ACHN (cell line): Measurements from ENCODE around the gene NEURL1.
A peak's percentile ranks its signal among the peaks of the same experiment; 100 is the strongest.

Experiments
- DNase-seq: peaks from one replicate; pipeline ENCODE4 v3.0.0-alpha.2; 2015
- in situ Hi-C: cut with HindIII; loops from 2 replicates; pipeline ENCODE4 v1.10.0; 2017; ENCODE audit warnings: low sequenced_read_pairs, low pct_ligation_motif_present, low pct_unique_long_range_greater_than_20kb

NEURL1 gene

DNA sequence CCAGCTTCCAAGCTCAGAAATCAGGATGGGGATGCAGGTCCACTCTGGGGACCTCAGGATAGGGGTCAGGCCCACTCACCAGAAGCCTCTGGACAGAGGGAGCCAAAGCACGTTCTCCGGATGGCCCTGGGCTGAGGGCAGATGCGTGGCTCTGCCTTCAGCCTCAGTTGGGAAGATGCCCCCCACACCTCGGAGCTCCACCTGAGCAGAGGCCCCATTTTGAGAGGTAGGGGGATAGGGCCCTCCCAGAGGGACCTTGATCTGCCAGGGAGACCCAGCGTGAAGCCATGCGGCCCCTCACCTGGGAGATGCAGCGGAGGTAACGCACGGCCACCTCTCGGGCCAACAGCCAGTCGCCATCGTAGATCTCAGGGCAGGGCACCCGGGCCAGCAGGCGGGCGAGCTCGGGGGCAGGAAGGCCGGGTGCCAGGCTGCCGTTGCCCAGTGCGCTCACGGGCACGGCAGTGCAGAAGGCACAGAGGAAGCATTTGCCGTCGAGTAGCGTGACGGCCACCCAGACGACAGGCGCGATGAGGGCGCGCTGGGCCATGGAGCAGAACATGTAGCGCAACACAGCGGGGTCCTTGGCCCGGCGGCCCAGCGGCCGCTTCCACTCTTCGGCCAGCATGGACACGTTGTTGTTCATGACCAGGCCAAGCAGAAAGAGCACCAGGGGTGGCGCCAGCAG, 35.5 kb upstream of the NEURL1 start:
- in situ Hi-C loops, result no loop called here
- no peak for DNase-seq

- DNase-seq, result no peak
- in situ Hi-C loops, result no loop called here
Observed at GRCh38 chr10:103458720-103459119, 34.8 kb upstream of the NEURL1 start, which contains the start of gene CALHM1. TSS of gene CALHM1 (minus strand) at chr10:103458900. CDS start at chr10:103458751, 149 bp downstream.

DNA sequence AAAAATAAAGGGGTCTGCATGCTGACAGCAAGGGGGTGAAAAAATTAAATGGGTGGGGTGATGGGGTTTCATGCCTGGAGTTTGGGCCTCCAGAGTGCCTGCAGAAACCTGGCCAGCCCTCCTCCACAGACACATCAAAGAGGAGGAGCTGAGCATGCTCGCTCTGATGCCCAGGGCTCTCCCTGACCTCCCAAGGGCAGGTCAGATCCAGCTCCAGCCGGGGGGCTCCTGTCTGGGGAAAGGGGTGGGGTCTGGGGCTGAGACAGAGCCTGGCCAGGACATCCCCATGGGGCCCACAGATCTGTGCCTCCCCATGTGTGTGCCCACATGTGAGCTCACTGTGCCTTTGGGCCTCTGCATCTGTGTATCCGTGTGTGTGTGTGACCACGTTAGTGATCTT, 33.9 kb upstream of the NEURL1 start:
- in situ Hi-C loops, result no loop called here
- no peak for DNase-seq

GRCh38 chr10:103463499-103463898, 30.0 kb upstream of the NEURL1 start:
- in situ Hi-C loops, result no loop called here
- DNase-seq, result no peak

- no peak for DNase-seq
- in situ Hi-C loops, result no loop called here
Observed at GRCh38 chr10:103465411-103466179, 27.9 kb upstream of the NEURL1 start.

DNA sequence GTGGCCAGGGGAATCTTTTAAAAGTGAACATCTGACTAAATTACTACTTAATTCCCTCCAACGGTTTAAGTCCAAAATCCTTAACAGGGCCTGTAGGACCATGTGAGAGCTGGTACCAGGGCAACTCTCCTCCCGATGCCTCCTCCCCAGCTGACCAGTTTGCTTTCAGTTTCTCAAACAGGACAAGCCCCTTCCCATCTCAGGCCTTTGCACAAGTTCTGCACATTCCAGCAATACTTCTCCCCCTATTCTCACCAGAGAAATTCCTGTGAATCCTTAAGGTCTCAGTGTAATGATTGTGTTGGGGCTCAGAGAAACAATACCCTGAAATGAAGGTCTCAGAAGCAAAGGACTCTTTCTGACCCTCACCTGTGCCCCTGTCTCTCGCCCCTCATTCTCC, 26.8 kb upstream of the NEURL1 start:
- in situ Hi-C loops, result no loop called here

GRCh38 chr10:103467406-103467805, 26.1 kb upstream of the NEURL1 start:
- DNase-seq, result no peak

More for the DNA sequence above, 26.8 kb upstream of the NEURL1 start:
- DNase-seq, result no peak

GRCh38 chr10:103469201-103469600, 24.3 kb upstream of the NEURL1 start:
- no peak for DNase-seq
- in situ Hi-C loops, result no loop called here

More at GRCh38 chr10:103467406-103467805, 26.1 kb upstream of the NEURL1 start:
- in situ Hi-C loops, result no loop called here

GRCh38 chr10:103470761-103471653, 22.5 kb upstream of the NEURL1 start:
- in situ Hi-C loops, result no loop called here
- no peak for DNase-seq

DNA sequence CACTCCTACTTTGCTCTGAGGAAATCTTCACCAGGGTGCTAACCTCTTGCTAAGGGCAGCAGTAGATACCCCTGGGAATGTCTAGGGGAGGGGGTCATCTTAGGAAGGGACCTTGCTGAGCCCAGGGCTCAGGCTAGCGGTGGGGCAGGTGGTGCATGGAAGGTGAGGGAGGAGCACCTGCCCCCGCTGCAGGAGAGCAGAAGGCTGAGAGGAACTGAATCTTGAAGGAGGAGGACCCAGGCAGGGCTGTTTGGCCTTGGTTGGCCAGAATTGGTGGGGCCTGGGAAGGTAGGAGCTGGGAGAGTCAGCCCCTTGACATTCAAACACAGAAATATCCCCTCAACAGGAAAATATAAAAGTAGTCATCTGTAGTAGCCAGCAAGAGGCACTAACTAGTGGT, 21.5 kb upstream of the NEURL1 start:
- no peak for DNase-seq
- in situ Hi-C loops, result no loop called here

GRCh38 chr10:103473261-103473671, 20.2 kb upstream of the NEURL1 start:
- DNase-seq, result no peak
- in situ Hi-C loops, result no loop called here

GRCh38 chr10:103474077-103474476, 19.4 kb upstream of the NEURL1 start:
- DNase-seq, result no peak
- in situ Hi-C loops, result no loop called here

DNA sequence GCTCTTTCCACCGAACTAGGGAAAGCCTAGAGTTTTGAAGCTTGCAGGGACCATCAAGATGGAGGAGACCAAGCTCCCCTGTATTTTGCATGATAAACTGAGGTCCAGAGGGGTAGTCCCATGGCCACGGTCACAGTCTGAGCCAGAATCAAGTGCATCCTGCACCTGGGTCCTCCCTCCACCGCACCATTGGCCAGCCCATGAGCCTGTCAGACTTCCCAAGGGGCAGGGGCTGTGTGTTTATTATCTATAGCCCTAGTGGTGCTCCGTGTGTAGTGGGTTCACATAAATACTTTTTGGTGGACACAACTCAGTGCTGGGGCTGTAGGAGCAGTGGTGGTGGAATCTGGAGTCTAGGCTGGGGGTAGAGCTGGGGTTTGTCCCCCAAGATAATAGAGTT, 18.1 kb upstream of the NEURL1 start:
- no peak for DNase-seq
- in situ Hi-C loops, result no loop called here

- in situ Hi-C loops, result no loop called here
- peak; percentile 14 for DNase-seq
Observed at GRCh38 chr10:103476046-103476768, 17.3 kb upstream of the NEURL1 start.

GRCh38 chr10:103478671-103479070, 14.8 kb upstream of the NEURL1 start:
- no peak for DNase-seq
- in situ Hi-C loops, result no loop called here

DNA sequence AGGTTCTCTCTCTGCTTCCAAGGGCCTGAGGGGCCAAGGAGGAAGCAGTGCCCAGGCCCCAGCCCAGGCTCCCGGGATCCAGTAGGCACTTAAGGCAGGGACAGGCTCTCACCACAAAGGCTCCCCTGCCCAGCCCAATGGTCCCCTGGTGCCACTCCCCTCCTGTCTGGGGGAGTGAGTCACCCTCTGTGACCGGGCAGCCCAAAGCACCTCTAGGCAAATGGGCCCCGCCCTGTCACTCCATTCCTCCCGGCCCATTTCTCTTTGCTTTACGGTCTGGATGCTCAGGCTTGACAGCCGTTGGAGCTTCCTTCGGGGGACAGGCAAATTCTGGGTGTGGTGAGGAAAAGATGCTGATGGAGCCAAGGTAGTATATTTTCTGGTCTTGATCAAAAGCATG, 14.4 kb upstream of the NEURL1 start, which contains the start of gene CALHM3:
TSS of gene CALHM3 (minus strand) at position 106 of the 400 bp plus-strand sequence. CDS start 208 bp downstream, outside the sequence.
- no peak for DNase-seq
- in situ Hi-C loops, result no loop called here

DNA sequence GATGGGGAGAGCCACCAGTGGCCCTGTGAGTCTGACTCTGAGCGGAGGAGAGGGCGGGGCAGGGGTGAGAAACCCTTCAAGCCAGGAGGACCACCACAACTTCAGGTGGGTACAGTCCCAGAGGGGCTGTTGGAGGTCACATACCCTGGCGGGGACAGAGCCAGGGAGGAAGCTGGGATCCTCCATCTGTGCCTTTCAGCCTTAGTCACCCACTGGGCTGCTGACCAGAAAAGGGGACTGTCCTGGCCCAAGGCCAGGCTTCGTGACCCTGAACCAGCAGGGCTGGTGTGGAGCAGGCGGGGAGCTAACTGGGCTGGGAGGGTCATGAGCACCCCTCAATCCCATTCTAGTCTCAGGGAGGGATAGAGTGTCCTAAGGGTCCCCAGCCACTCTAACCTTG, 13.0 kb upstream of the NEURL1 start:
- in situ Hi-C loops, result no loop called here
- DNase-seq, result no peak

- in situ Hi-C loops, result no loop called here
- DNase-seq, result peak; percentile 73
Observed at GRCh38 chr10:103481974-103482531, 11.5 kb upstream of the NEURL1 start.
